Vagina (tissue), 2 donors: ENCODE results near the gene AMIGO3.
"Not testable (repeated sequence)": the region's sequence is repeated elsewhere in the genome, so short reads cannot be mapped to it uniquely, and the experiment has no call there.

ENCODE experiments used
- CTCF ChIP-seq, 3 experiments: fragments of 450-650 bp in 2 of 3; fragments of 200-600 bp in 1 of 3; sonication (generic) in 1 of 3; IDR thresholded peaks; one replicate each; pipeline ENCODE4 v1.5.1; 2017 to 2019; ENCODE audit warnings: antibody characterized with exemption in 3 of 3, mild to moderate bottlenecking in 2 of 3, moderate library complexity in 2 of 3
- POLR2A ChIP-seq, 2 donors: fragments of 450-650 bp; IDR thresholded peaks; one replicate each; pipeline ENCODE4 v1.6.1; 2017; ENCODE audit warnings: antibody characterized with exemption in 2 of 2, mild to moderate bottlenecking in 2 of 2, moderate library complexity in 2 of 2

- TF ChIP-seq CTCF, POLR2A (IDR thresholded peaks at IDR 0.05): not testable (repeated sequence)
Measured at GRCh38 chr3:49688338-49689045, 31.0 kb downstream of the AMIGO3 start.
